Measurements from ENCODE around the gene TMEM101.

The TMEM101 gene

GRCh38 chr17:43994272-43995149, 20.3 kb downstream of the TMEM101 start (continued):
- no peak for TF ChIP-seq ZNF555 (tag by site-specific recombination; conservative IDR thresholded peaks at IDR 0.05)
- TF ChIP-seq ZFP41 (tag by site-specific recombination; IDR thresholded peaks at IDR 0.05; ENCODE audit: borderline replicate concordance), result no peak
- TF ChIP-seq ZBTB7A (tag by site-specific recombination; IDR thresholded peaks at IDR 0.05; ENCODE audit: low read depth), result no peak; the same call in 1 of the 2 replicates
- TF ChIP-seq BCL11B (tag by site-specific recombination; IDR thresholded peaks at IDR 0.05; ENCODE audit: low read depth), result no peak; the same call in 1 of the 2 replicates
- no peak for TF ChIP-seq GFI1B (tag by site-specific recombination; IDR thresholded peaks at IDR 0.05)
- TF ChIP-seq ZNF19 (tag by site-specific recombination; IDR thresholded peaks at IDR 0.05; ENCODE audit: low read depth), result no peak
- no peak for TF ChIP-seq ZBTB44 (tag by site-specific recombination; IDR thresholded peaks at IDR 0.05)
- TF ChIP-seq ZFP3 (tag by site-specific recombination; IDR thresholded peaks at IDR 0.05; ENCODE audit: low read depth), result no peak
- no peak for TF ChIP-seq ZNF426 (tag by site-specific recombination; IDR thresholded peaks at IDR 0.05)
- no peak for TF ChIP-seq HOXA7 (CRISPR knock-in tag; IDR thresholded peaks at IDR 0.05; ENCODE audit: borderline replicate concordance)
- TF ChIP-seq INSM2 (tag by site-specific recombination; IDR thresholded peaks at IDR 0.05), result no peak
- no peak for TF ChIP-seq ZSCAN16 (tag by site-specific recombination; IDR thresholded peaks at IDR 0.05)
- no peak for TF ChIP-seq ZNF37A (tag by site-specific recombination; IDR thresholded peaks at IDR 0.05)
- no peak for TF ChIP-seq ATF2 (tag by site-specific recombination; IDR thresholded peaks at IDR 0.05; ENCODE audit: low read depth)
- TF ChIP-seq ZNF132 (tag by site-specific recombination; IDR thresholded peaks at IDR 0.05; ENCODE audit: borderline replicate concordance), result no peak
- TF ChIP-seq ZNF423 (tag by site-specific recombination; IDR thresholded peaks at IDR 0.05), result no peak
- peak; percentile 94 for TF ChIP-seq GLIS1 (tag by site-specific recombination; IDR thresholded peaks at IDR 0.05)
- no peak for TF ChIP-seq AEBP2 (tag by site-specific recombination; IDR thresholded peaks at IDR 0.05; ENCODE audit: borderline replicate concordance)
- TF ChIP-seq TCF7L2 (IDR thresholded peaks at IDR 0.05; ENCODE audit: borderline replicate concordance, low read depth, low read length), result no peak
- TF ChIP-seq ZNF677 (tag by site-specific recombination; IDR thresholded peaks at IDR 0.05), result no peak
- TF ChIP-seq ZNF341 (tag by site-specific recombination; IDR thresholded peaks at IDR 0.05; ENCODE audit: low read depth), result no peak
- TF ChIP-seq ELK4 (IDR thresholded peaks at IDR 0.05; ENCODE audit: borderline replicate concordance, low read depth, low read length), result no peak
- TF ChIP-seq ZNF76 (tag by site-specific recombination; IDR thresholded peaks at IDR 0.05; ENCODE audit: borderline replicate concordance, low read depth), result no peak
- TF ChIP-seq ZNF24 (tag by site-specific recombination; IDR thresholded peaks at IDR 0.05), result 0 out of 2 replicates have a peak, but pooled peaks have one; percentile 31
- no peak for TF ChIP-seq FEZF1 (tag by site-specific recombination; IDR thresholded peaks at IDR 0.05)
- no peak for TF ChIP-seq ZNF362 (tag by site-specific recombination; IDR thresholded peaks at IDR 0.05)
- TF ChIP-seq ZFP69B (tag by site-specific recombination; IDR thresholded peaks at IDR 0.05), result peak; percentile 80
- no peak for TF ChIP-seq ZNF140 (tag by site-specific recombination; IDR thresholded peaks at IDR 0.05)
- peak; percentile 39; the same call in 1 of the 2 replicates for TF ChIP-seq KLF8 (tag by site-specific recombination; IDR thresholded peaks at IDR 0.05)
- TF ChIP-seq ZNF266 (tag by site-specific recombination; IDR thresholded peaks at IDR 0.05; ENCODE audit: low read depth), result no peak
- TF ChIP-seq GLI2 (tag by site-specific recombination; IDR thresholded peaks at IDR 0.05; ENCODE audit: borderline replicate concordance, low read depth), result no peak
